ENCODE measurements around the gene CHADL. TPM values are rescaled to one million over a fixed set of nuclear protein-coding genes. Genes with fewer than 3 reads are reported as not detected.

The CHADL gene
- total RNA-seq, 2 donors from 2014 or later, result 0.40 to 0.45 TPM

GRCh38 chr22:41230401-41230785 is 10.3 kb downstream of the CHADL start:
- peaks cover 5% of the 10 kb centered on the region for H3K36me3 Mint-ChIP-seq

GRCh38 chr22:41229730-41230400 is 10.9 kb downstream of the CHADL start:
- Mint-ChIP-seq H3K4me1 (ENCODE audit: low read depth in 2 of 2) (peaks cover 0 to 3% of the 10 kb centered on the region in 2 donors), H3K36me3 (peaks cover 5% of the 10 kb centered on the region), H3K27ac (no peak overlapping the region), H3K9me3 (no peaks in the 10 kb centered on the region), H3K4me3 (no peak overlapping the region), H3K27me3 (no peaks in the 10 kb centered on the region)
- ATAC-seq, result no peak
- no peak for DNase-seq (ENCODE audit: low spot score)

More at GRCh38 chr22:41230401-41230785, 10.3 kb downstream of the CHADL start:
- no peak for DNase-seq (ENCODE audit: low spot score)
- Mint-ChIP-seq H3K27me3 (no peaks in the 10 kb centered on the region), H3K9me3 (no peaks in the 10 kb centered on the region), H3K4me1 (ENCODE audit: low read depth in 2 of 2) (peaks cover 0 to 3% of the 10 kb centered on the region in 2 donors), H3K4me3 (no peak overlapping the region), H3K27ac (peak overlapping the region in 1 of 2 donors; percentile 50)
- ATAC-seq, result no peak

GRCh38 chr22:41229215-41229614 is 11.5 kb downstream of the CHADL start:
- DNase-seq (ENCODE audit: low spot score), result no peak
- no peaks in the 10 kb centered on the region for H3K27me3 Mint-ChIP-seq
- ATAC-seq, result no peak
- no peak overlapping the region for H3K27ac Mint-ChIP-seq
- H3K36me3 Mint-ChIP-seq, result peaks cover 5% of the 10 kb centered on the region
- H3K4me1 Mint-ChIP-seq (ENCODE audit: low read depth in 2 of 2), result peaks cover 0 to 3% of the 10 kb centered on the region in 2 donors
- no peaks in the 10 kb centered on the region for H3K9me3 Mint-ChIP-seq
- no peak overlapping the region for H3K4me3 Mint-ChIP-seq

- H3K27ac Mint-ChIP-seq, result no peak overlapping the region
- H3K27me3 Mint-ChIP-seq, result no peaks in the 10 kb centered on the region
- DNase-seq (ENCODE audit: low spot score) (no peak), ATAC-seq (no peak)
- no peak overlapping the region for H3K4me3 Mint-ChIP-seq
- H3K4me1 Mint-ChIP-seq (ENCODE audit: low read depth in 2 of 2), result no peaks in the 10 kb centered on the region
- no peaks in the 10 kb centered on the region for H3K9me3 Mint-ChIP-seq
- H3K36me3 Mint-ChIP-seq, result peaks cover 5% of the 10 kb centered on the region
Measured at GRCh38 chr22:41226723-41227655, 13.7 kb downstream of the CHADL start.

GRCh38 chr22:41223535-41223934 is 17.2 kb downstream of the CHADL start:
- Mint-ChIP-seq H3K9me3 (no peaks in the 10 kb centered on the region), H3K27me3 (no peaks in the 10 kb centered on the region), H3K4me1 (ENCODE audit: low read depth in 2 of 2) (peaks cover 0 to 2% of the 10 kb centered on the region in 2 donors), H3K36me3 (peaks cover 10% of the 10 kb centered on the region), H3K4me3 (no peak overlapping the region), H3K27ac (no peak overlapping the region)
- DNase-seq (ENCODE audit: low spot score) (no peak), ATAC-seq (no peak)

- DNase-seq (ENCODE audit: low spot score), result no peak
- H3K4me3 Mint-ChIP-seq, result no peak overlapping the region
- no peaks in the 10 kb centered on the region for H3K9me3 Mint-ChIP-seq
- no peak overlapping the region for H3K27ac Mint-ChIP-seq
- peaks cover 1 to 3% of the 10 kb centered on the region in 2 donors for H3K4me1 Mint-ChIP-seq (ENCODE audit: low read depth in 2 of 2)
- H3K27me3 Mint-ChIP-seq, result no peaks in the 10 kb centered on the region
- ATAC-seq, result no peak
- H3K36me3 Mint-ChIP-seq, result peaks cover 10% of the 10 kb centered on the region
Measured at GRCh38 chr22:41222846-41223507, 17.8 kb downstream of the CHADL start.

- DNase-seq (ENCODE audit: low spot score) (no peak), ATAC-seq (peak; percentile 78 to 84)
- peak overlapping the region; percentile 42 for H3K4me3 Mint-ChIP-seq
- H3K27me3 Mint-ChIP-seq, result no peaks in the 10 kb centered on the region
- no peaks in the 10 kb centered on the region for H3K9me3 Mint-ChIP-seq
- peak overlapping the region; percentile 76 to 83 for H3K27ac Mint-ChIP-seq
- H3K36me3 Mint-ChIP-seq, result peaks cover 10% of the 10 kb centered on the region
- peaks cover 10 to 20% of the 10 kb centered on the region in 2 donors for H3K4me1 Mint-ChIP-seq (ENCODE audit: low read depth in 2 of 2)
Measured at GRCh38 chr22:41217553-41218157, 23.1 kb downstream of the CHADL start.

- no peak for ATAC-seq
- DNase-seq (ENCODE audit: low spot score), result no peak
- no peaks in the 10 kb centered on the region for H3K9me3 Mint-ChIP-seq
- no peaks in the 10 kb centered on the region for H3K27me3 Mint-ChIP-seq
- H3K4me3 Mint-ChIP-seq, result no peak overlapping the region
- peaks cover 10 to 22% of the 10 kb centered on the region in 2 donors for H3K4me1 Mint-ChIP-seq (ENCODE audit: low read depth in 2 of 2)
- H3K27ac Mint-ChIP-seq, result peak overlapping the region; percentile 76 to 83
- peaks cover 10% of the 10 kb centered on the region for H3K36me3 Mint-ChIP-seq
Measured at GRCh38 chr22:41216984-41217383, 23.7 kb downstream of the CHADL start.

- H3K9me3 Mint-ChIP-seq, result no peaks in the 10 kb centered on the region
- H3K4me3 Mint-ChIP-seq, result no peak overlapping the region
- peaks cover 10 to 23% of the 10 kb centered on the region in 2 donors for H3K4me1 Mint-ChIP-seq (ENCODE audit: low read depth in 2 of 2)
- peaks cover 6% of the 10 kb centered on the region for H3K36me3 Mint-ChIP-seq
- no peak for DNase-seq (ENCODE audit: low spot score)
- ATAC-seq, result no peak
- H3K27ac Mint-ChIP-seq, result peak overlapping the region in 1 of 2 donors; percentile 83
- no peaks in the 10 kb centered on the region for H3K27me3 Mint-ChIP-seq
Measured at GRCh38 chr22:41215926-41216325, 24.8 kb downstream of the CHADL start.

GRCh38 chr22:41215409-41215808 is 25.3 kb downstream of the CHADL start:
- Mint-ChIP-seq H3K27me3 (no peaks in the 10 kb centered on the region), H3K9me3 (no peaks in the 10 kb centered on the region), H3K36me3 (peaks cover 6% of the 10 kb centered on the region), H3K4me3 (no peak overlapping the region), H3K4me1 (ENCODE audit: low read depth in 2 of 2) (peaks cover 10 to 23% of the 10 kb centered on the region in 2 donors), H3K27ac (no peak overlapping the region)
- DNase-seq (ENCODE audit: low spot score) (no peak), ATAC-seq (no peak)

- DNase-seq (ENCODE audit: low spot score), result no peak
- Mint-ChIP-seq H3K36me3 (peaks cover 6% of the 10 kb centered on the region), H3K9me3 (no peaks in the 10 kb centered on the region), H3K4me3 (peak overlapping the region; percentile 55), H3K27ac (no peak overlapping the region), H3K4me1 (ENCODE audit: low read depth in 2 of 2) (peaks cover 16 to 17% of the 10 kb centered on the region in 2 donors), H3K27me3 (peaks cover 3 to 11% of the 10 kb centered on the region in 2 donors)
- no peak for ATAC-seq
Measured at GRCh38 chr22:41206719-41207118, 34.0 kb downstream of the CHADL start.

- Mint-ChIP-seq H3K27me3 (peaks cover 3 to 16% of the 10 kb centered on the region in 2 donors), H3K27ac (peak within 1 kb of the TSS; percentile 76 to 94), H3K36me3 (peaks cover 6% of the 10 kb centered on the region), H3K4me1 (ENCODE audit: low read depth in 2 of 2) (peaks cover 16 to 17% of the 10 kb centered on the region in 2 donors), H3K4me3 (peak within 1 kb of the TSS; percentile 86), H3K9me3 (no peaks in the 10 kb centered on the region)
- peak; percentile 100 for ATAC-seq
- peak; percentile 98 for DNase-seq (ENCODE audit: low spot score)
Measured at GRCh38 chr22:41204992-41205900, 35.5 kb downstream of the CHADL start, which contains the start of gene L3MBTL2. Gene L3MBTL2 (plus strand): TSS chr22:41205312. CDS start chr22:41205363, 51 bp downstream.

Data from natural killer cell treated with Interleukin-12 subunit alpha and Interleukin-12 subunit beta and Interleukin-15 and Interleukin-18, amount 100 ng/mL, for 72 hours (primary cell).